Omental fat pad (tissue), 4 donors: Measurements from ENCODE around the gene SMARCD1. TPM values are rescaled to one million over a fixed set of nuclear protein-coding genes. Genes with fewer than 3 reads are reported as not detected.

ENCODE experiments used
- ATAC-seq: fragments of 150-250 bp; one replicate; pipeline ENCODE4 v1.9.1; 2016; ENCODE audit warnings: mild to moderate bottlenecking, moderate library complexity; ENCODE audit not compliant: low FRiP score
- DNase-seq: peaks from one replicate; pipeline ENCODE4 v3.0.0-alpha.2; 2019; ENCODE audit warnings: low spot score
- CTCF ChIP-seq, 3 donors: fragments of 450-650 bp; IDR thresholded peaks; one replicate each; pipeline ENCODE4 v1.5.1; 2016 to 2017; ENCODE audit warnings: antibody characterized with exemption in 3 of 3, mild to moderate bottlenecking in 3 of 3, moderate library complexity in 2 of 3
- total RNA-seq, 4 donors: library from RNA; depleted of rRNA; stranded (reverse); fragments of >200 nt; gene quantifications; one replicate each; pipeline ENCODE4 v1.1.0, GENCODE V29; 2016

SMARCD1 gene
- total RNA-seq, 4 donors from 2014 or later = 47.7 to 80.8 (median 57.3) TPM

DNA sequence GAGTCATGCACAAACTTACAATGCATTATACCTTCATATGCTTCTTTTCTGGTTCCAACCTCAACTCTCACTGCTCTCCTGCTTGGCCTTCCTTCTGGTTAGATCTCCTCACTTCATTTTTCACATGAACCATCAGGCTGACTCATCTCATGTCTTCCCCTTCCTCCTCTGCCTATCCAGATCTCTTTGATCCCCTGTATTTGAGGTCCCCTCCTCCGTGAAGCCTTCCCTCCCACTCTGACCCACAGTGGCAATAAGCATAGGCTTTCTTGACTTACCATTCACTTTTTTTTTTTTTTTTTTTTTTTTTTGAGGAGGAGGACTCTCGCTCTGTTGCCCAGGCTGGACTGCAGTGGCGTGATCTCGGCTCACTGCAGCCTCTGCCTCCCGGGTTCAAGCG, 42.4 kb upstream of the SMARCD1 start:
- ATAC-seq (no peak), DNase-seq (no peak)
- no peak for TF ChIP-seq CTCF (IDR thresholded peaks at IDR 0.05)

DNA sequence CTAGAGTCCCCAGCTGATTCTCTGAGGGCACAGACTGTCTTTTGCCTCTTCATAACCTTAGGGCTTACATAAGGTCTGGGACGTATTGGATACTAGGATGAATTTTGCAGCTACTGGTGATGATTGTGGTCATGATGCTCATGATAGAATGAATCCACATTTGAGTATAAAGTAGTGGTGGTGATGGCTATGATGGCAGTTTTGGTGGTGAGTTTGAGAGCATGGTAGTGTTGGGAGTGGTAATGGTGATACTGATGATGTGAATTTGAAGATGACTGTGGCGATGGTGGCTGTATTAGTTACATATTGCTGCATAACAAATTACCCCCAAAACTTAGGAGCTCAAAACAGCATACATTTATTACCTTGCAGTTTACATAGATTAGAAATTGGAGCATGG, 41.8 kb upstream of the SMARCD1 start:
- ATAC-seq = no peak
- no peak for TF ChIP-seq CTCF (IDR thresholded peaks at IDR 0.05)
- no peak for DNase-seq

GRCh38 chr12:50043854-50044253, 41.3 kb upstream of the SMARCD1 start:
- DNase-seq = no peak
- no peak for TF ChIP-seq CTCF (IDR thresholded peaks at IDR 0.05)
- no peak for ATAC-seq

GRCh38 chr12:50047693-50048250, 37.4 kb upstream of the SMARCD1 start:
- ATAC-seq (no peak), DNase-seq (no peak)
- TF ChIP-seq CTCF (IDR thresholded peaks at IDR 0.05) = no peak

GRCh38 chr12:50049254-50050118, 35.7 kb upstream of the SMARCD1 start:
- DNase-seq (no peak), ATAC-seq (no peak)
- no peak for TF ChIP-seq CTCF (IDR thresholded peaks at IDR 0.05)

- ATAC-seq (no peak), DNase-seq (no peak)
- no peak for TF ChIP-seq CTCF (IDR thresholded peaks at IDR 0.05)
These were observed 35.1 kb upstream of the SMARCD1 start for GRCh38 chr12:50050119-50050385.
